WERI-Rb-1 (cell line): ENCODE data around the gene CDCP1.

Source experiments
- DNase-seq: peaks from one replicate; pipeline ENCODE4 v3.0.0-alpha.2; 2020
- H3K27ac ChIP-seq: fragments of 250-450 bp; sonication (Bioruptor Pico); 2 replicates; pipeline ENCODE4 v1.5.1; 2020; ENCODE audit warnings: mild to moderate bottlenecking, moderate library complexity
- H3K27me3 ChIP-seq: fragments of 250-450 bp; sonication (Bioruptor Pico); 2 replicates; pipeline ENCODE4 v1.5.1; 2021; ENCODE audit warnings: mild to moderate bottlenecking, low read depth, moderate library complexity; ENCODE audit not compliant: insufficient read depth, severe bottlenecking
- H3K36me3 ChIP-seq: fragments of 250-450 bp; sonication (Bioruptor Pico); 2 replicates; pipeline ENCODE4 v1.5.1; 2020; ENCODE audit warnings: mild to moderate bottlenecking, moderate library complexity
- H3K4me3 ChIP-seq: 2 replicates; pipeline ENCODE4 v1.5.1; 2011; ENCODE audit warnings: low read depth, mild to moderate bottlenecking, control low read depth, low read length
- H3K9me3 ChIP-seq: fragments of 250-450 bp; sonication (Bioruptor Pico); 2 replicates; pipeline ENCODE4 v1.5.1; 2021; ENCODE audit warnings: mild to moderate bottlenecking, moderate library complexity; ENCODE audit not compliant: severe bottlenecking
- CTCF ChIP-seq: IDR thresholded peaks from 2 replicates; pipeline ENCODE4 v1.5.1; 2011; ENCODE audit warnings: low read depth, mild to moderate bottlenecking, control low read depth, inconsistent platforms, low read length

CDCP1 gene

GRCh38 chr3:45145681-45146614, at the start of gene CDCP1:
TSS of gene CDCP1 (minus strand) at chr3:45146378. CDS start at chr3:45146287, 91 bp downstream.
- no peak within 1 kb of the TSS for H3K27ac ChIP-seq

GRCh38 chr3:45194791-45195190, 48.6 kb upstream of the CDCP1 start:
- no peak overlapping the region for H3K27ac ChIP-seq
- no peak for TF ChIP-seq CTCF
- H3K27me3 ChIP-seq = no peaks in the 10 kb centered on the region
- no peaks in the 10 kb centered on the region for H3K9me3 ChIP-seq
- no peak for DNase-seq
- H3K4me3 ChIP-seq = no peak overlapping the region
- H3K36me3 ChIP-seq = no peaks in the 10 kb centered on the region

More at GRCh38 chr3:45145681-45146614, at the start of gene CDCP1:
- DNase-seq = peak; percentile 10
- no peak for TF ChIP-seq CTCF
- H3K4me3 ChIP-seq = peak within 1 kb of the TSS; percentile 48
- H3K27me3 ChIP-seq = no peaks in the 10 kb centered on the region
- peaks cover 3% of the 10 kb centered on the region for H3K9me3 ChIP-seq
- no peaks in the 10 kb centered on the region for H3K36me3 ChIP-seq

GRCh38 chr3:45191924-45192417, 45.8 kb upstream of the CDCP1 start:
- H3K9me3 ChIP-seq = no peaks in the 10 kb centered on the region
- TF ChIP-seq CTCF = no peak
- peak; percentile 91 for DNase-seq
- peak overlapping the region; percentile 87 for H3K27ac ChIP-seq
- no peaks in the 10 kb centered on the region for H3K27me3 ChIP-seq
- no peaks in the 10 kb centered on the region for H3K36me3 ChIP-seq
- no peak overlapping the region for H3K4me3 ChIP-seq

GRCh38 chr3:45191424-45191823, 45.2 kb upstream of the CDCP1 start:
- DNase-seq = no peak
- Histone ChIP-seq H3K27me3 (no peaks in the 10 kb centered on the region), H3K9me3 (no peaks in the 10 kb centered on the region), H3K4me3 (no peak overlapping the region), H3K27ac (peak overlapping the region; percentile 87), H3K36me3 (no peaks in the 10 kb centered on the region)
- no peak for TF ChIP-seq CTCF

- H3K4me3 ChIP-seq = no peak overlapping the region; the same call in 1 of the 2 replicates
- no peaks in the 10 kb centered on the region for H3K27me3 ChIP-seq
- TF ChIP-seq CTCF = no peak
- no peaks in the 10 kb centered on the region for H3K9me3 ChIP-seq
- H3K36me3 ChIP-seq = no peaks in the 10 kb centered on the region
- peak; percentile 77 for DNase-seq
- peak overlapping the region; percentile 76 for H3K27ac ChIP-seq
Observed at GRCh38 chr3:45188719-45189659, 42.8 kb upstream of the CDCP1 start.
